GM12878 (cell line): ENCODE results near the gene EFNA3. TPM values are rescaled to one million over a fixed set of nuclear protein-coding genes. Genes with fewer than 3 reads are reported as not detected.

ENCODE experiments used
- CHD2 ChIP-seq: IDR thresholded peaks from 2 replicates; pipeline ENCODE4 v1.6.1; 2011; ENCODE audit warnings: low read depth, low read length, improper control_type of control experiment, borderline replicate concordance
- CHD4 ChIP-seq: fragments of 200-600 bp; sonication (generic); IDR thresholded peaks from 2 replicates; pipeline ENCODE4 v1.6.1; 2016; ENCODE audit warnings: mild to moderate bottlenecking
- FOXK2 ChIP-seq: fragments of 450-650 bp; IDR thresholded peaks from 2 replicates; pipeline ENCODE4 v1.6.1; 2017; ENCODE audit warnings: mild to moderate bottlenecking, moderate library complexity
- IKZF1 ChIP-seq: fragments of 450-650 bp; conservative IDR thresholded peaks from 2 replicates; pipeline ENCODE4 v1.6.1; 2017; ENCODE audit warnings: antibody characterized with exemption, mild to moderate bottlenecking
- MEF2B ChIP-seq: fragments of 450-650 bp; IDR thresholded peaks from 2 replicates; pipeline ENCODE4 v1.6.1; 2018; ENCODE audit warnings: mild to moderate bottlenecking, moderate library complexity; ENCODE audit not compliant: partially characterized antibody, poor library complexity, severe bottlenecking
- NBN ChIP-seq: fragments of 450-650 bp; IDR thresholded peaks from 2 replicates; pipeline ENCODE4 v1.6.1; 2016
- NFIC ChIP-seq: IDR thresholded peaks from 2 replicates; pipeline ENCODE4 v1.6.1; 2012; ENCODE audit warnings: low read depth, mild to moderate bottlenecking, inconsistent platforms, low read length, moderate library complexity
- NR2F1 ChIP-seq: fragments of 450-650 bp; conservative IDR thresholded peaks from 2 replicates; pipeline ENCODE4 v1.6.1; 2017; ENCODE audit warnings: mild to moderate bottlenecking
- PAX5 ChIP-seq: IDR thresholded peaks from 2 replicates; pipeline ENCODE4 v1.6.1; 2011; ENCODE audit warnings: low read depth, low read length, borderline replicate concordance
- POLR2AphosphoS5 ChIP-seq: IDR thresholded peaks from 2 replicates; pipeline ENCODE4 v1.6.1; 2011; ENCODE audit warnings: mild to moderate bottlenecking, low read length, inconsistent platforms
- RAD21 ChIP-seq: IDR thresholded peaks from 2 replicates; pipeline ENCODE4 v1.6.1; 2011; ENCODE audit warnings: mild to moderate bottlenecking, low read depth, low read length, moderate library complexity; ENCODE audit not compliant: insufficient read depth
- SPI1 ChIP-seq: IDR thresholded peaks from 2 replicates; pipeline ENCODE4 v1.6.1; 2011; ENCODE audit warnings: low read depth, mild to moderate bottlenecking, low read length, moderate library complexity, borderline replicate concordance; ENCODE audit not compliant: insufficient read depth
- TCF3 ChIP-seq: IDR thresholded peaks from 2 replicates; pipeline ENCODE4 v1.6.1; 2012; ENCODE audit warnings: low read depth, mild to moderate bottlenecking, low read length, borderline replicate concordance; ENCODE audit not compliant: insufficient read depth
- YY1 ChIP-seq: IDR thresholded peaks from 2 replicates; pipeline ENCODE4 v1.6.1; 2011; ENCODE audit warnings: low read depth, mild to moderate bottlenecking, low read length
- polyA plus RNA-seq, 11 experiments: library from polyadenylated mRNA; depleted of rRNA in 4 of 11; unstranded in 6 of 11; stranded (reverse) in 5 of 11; fragments of >200 nt; fragmentation: Nextera tagmentation in 4 of 11; fragmentation: Illumina TruSeq in 1 of 11; extraction: Ambion mirVana in 4 of 11; extraction: Trizol in 1 of 11; gene quantifications; 1 replicate in 1 of 11; 2 replicates in 10 of 11; pipeline versions ENCODE4 v1.2.1 to v1.2.3, GENCODE V29; 2011 to 2016; ENCODE audit warnings: inconsistent platforms in 2 of 11, missing spikeins in 2 of 11, low read depth in 1 of 11
- total RNA-seq, 4 experiments: library from RNA; depleted of rRNA in 3 of 4; stranded (reverse); fragments of >200 nt in 3 of 4; fragmentation: Illumina TruSeq in 1 of 4; extraction: Trizol in 1 of 4; gene quantifications; 2 replicates each; pipeline versions ENCODE4 v1.2.1 to v1.2.3, GENCODE V29; 2013 to 2021
- TF ChIP-seq, protein P1 (sequence below): fragments of 450-650 bp; IDR thresholded peaks from 2 replicates; pipeline ENCODE4 v1.6.1; 2017; ENCODE audit warnings: mild to moderate bottlenecking, low read depth, inconsistent platforms; ENCODE audit not compliant: poor library complexity, severe bottlenecking
- TF ChIP-seq, protein P2 (sequence below): IDR thresholded peaks from 2 replicates; pipeline ENCODE4 v1.6.1; 2012; ENCODE audit warnings: improper control_type of control experiment, low read depth, low read length; ENCODE audit not compliant: insufficient replicate concordance
- TF ChIP-seq, protein P3 (sequence below): fragments of 450-650 bp; IDR thresholded peaks from 2 replicates; pipeline ENCODE4 v1.6.1; 2016; ENCODE audit warnings: mild to moderate bottlenecking
- TF ChIP-seq, protein P4 (sequence below): fragments of 450-650 bp; IDR thresholded peaks from 2 replicates; pipeline ENCODE4 v1.6.1; 2018; ENCODE audit warnings: borderline replicate concordance, mild to moderate bottlenecking; ENCODE audit not compliant: partially characterized antibody

EFNA3 gene
- total and polyA plus RNA-seq, 10 of the 15 experiments (the other 5 are each of a cell fraction or from before 2014, with no cell fraction given), result 0.08 to 5.4 (median 1.1) TPM

DNA sequence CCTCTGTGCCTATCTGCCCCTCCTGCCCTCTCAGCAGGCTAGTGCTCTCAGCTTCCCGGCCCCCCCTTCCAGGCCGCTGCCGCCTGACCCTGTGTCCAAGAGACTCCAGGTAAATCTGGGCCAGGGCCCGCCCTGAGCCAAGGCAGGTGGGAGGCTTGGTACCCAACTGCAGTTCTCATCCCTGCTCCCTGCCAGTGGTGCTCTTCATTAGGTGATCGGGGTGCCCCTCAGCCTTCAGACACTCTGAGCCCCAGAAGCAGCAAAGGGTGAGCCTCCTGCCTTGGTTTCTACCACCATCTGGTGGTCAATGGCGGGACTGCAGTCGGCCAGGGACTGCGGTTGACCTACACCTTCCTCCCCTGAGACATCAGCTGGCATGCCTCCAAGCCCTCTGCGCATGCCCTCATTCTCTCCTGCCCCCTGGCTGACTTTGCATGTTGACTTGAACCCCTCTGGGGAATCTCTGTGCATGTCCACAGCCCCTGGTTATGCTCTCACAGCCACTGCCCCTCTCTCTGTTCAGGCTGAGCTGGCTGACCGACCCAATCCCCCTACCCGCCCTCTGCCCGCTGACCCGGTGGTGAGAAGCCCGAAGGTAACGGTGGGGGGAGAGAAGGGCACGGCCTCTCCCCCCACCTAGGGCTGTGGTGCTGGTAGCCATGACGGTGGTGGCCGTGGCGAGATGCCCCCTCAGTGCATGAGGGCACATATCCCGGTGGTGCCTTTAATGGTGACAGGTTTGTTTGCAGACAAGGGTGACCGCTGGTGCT lies 17.1 kb upstream of the EFNA3 start (continued):
- TF ChIP-seq, protein P1, sequence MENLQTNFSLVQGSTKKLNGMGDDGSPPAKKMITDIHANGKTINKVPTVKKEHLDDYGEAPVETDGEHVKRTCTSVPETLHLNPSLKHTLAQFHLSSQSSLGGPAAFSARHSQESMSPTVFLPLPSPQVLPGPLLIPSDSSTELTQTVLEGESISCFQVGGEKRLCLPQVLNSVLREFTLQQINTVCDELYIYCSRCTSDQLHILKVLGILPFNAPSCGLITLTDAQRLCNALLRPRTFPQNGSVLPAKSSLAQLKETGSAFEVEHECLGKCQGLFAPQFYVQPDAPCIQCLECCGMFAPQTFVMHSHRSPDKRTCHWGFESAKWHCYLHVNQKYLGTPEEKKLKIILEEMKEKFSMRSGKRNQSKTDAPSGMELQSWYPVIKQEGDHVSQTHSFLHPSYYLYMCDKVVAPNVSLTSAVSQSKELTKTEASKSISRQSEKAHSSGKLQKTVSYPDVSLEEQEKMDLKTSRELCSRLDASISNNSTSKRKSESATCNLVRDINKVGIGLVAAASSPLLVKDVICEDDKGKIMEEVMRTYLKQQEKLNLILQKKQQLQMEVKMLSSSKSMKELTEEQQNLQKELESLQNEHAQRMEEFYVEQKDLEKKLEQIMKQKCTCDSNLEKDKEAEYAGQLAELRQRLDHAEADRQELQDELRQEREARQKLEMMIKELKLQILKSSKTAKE, result peak; percentile 34
- peak; percentile 95 for TF ChIP-seq RAD21
- TF ChIP-seq TCF3, result no peak
- TF ChIP-seq CHD2, result no peak
- peak; percentile 98 for TF ChIP-seq MEF2B
- TF ChIP-seq, protein P2, sequence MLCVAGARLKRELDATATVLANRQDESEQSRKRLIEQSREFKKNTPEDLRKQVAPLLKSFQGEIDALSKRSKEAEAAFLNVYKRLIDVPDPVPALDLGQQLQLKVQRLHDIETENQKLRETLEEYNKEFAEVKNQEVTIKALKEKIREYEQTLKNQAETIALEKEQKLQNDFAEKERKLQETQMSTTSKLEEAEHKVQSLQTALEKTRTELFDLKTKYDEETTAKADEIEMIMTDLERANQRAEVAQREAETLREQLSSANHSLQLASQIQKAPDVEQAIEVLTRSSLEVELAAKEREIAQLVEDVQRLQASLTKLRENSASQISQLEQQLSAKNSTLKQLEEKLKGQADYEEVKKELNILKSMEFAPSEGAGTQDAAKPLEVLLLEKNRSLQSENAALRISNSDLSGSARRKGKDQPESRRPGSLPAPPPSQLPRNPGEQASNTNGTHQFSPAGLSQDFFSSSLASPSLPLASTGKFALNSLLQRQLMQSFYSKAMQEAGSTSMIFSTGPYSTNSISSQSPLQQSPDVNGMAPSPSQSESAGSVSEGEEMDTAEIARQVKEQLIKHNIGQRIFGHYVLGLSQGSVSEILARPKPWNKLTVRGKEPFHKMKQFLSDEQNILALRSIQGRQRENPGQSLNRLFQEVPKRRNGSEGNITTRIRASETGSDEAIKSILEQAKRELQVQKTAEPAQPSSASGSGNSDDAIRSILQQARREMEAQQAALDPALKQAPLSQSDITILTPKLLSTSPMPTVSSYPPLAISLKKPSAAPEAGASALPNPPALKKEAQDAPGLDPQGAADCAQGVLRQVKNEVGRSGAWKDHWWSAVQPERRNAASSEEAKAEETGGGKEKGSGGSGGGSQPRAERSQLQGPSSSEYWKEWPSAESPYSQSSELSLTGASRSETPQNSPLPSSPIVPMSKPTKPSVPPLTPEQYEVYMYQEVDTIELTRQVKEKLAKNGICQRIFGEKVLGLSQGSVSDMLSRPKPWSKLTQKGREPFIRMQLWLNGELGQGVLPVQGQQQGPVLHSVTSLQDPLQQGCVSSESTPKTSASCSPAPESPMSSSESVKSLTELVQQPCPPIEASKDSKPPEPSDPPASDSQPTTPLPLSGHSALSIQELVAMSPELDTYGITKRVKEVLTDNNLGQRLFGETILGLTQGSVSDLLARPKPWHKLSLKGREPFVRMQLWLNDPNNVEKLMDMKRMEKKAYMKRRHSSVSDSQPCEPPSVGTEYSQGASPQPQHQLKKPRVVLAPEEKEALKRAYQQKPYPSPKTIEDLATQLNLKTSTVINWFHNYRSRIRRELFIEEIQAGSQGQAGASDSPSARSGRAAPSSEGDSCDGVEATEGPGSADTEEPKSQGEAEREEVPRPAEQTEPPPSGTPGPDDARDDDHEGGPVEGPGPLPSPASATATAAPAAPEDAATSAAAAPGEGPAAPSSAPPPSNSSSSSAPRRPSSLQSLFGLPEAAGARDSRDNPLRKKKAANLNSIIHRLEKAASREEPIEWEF, result no peak
- TF ChIP-seq PAX5, result 0 out of 2 replicates have a peak, but pooled peaks have one; percentile 25
- peak; percentile 10; the same call in 1 of the 2 replicates for TF ChIP-seq SPI1
- TF ChIP-seq NR2F1, result peak; percentile 88
- TF ChIP-seq NBN, result peak; percentile 67; the same call in 1 of the 2 replicates
- TF ChIP-seq POLR2AphosphoS5, result peak; percentile 43; the same call in 1 of the 2 replicates
- 0 out of 2 replicates have a peak, but pooled peaks have one; percentile 21 for TF ChIP-seq IKZF1
- peak; percentile 51 for TF ChIP-seq FOXK2
- TF ChIP-seq, protein P3, sequence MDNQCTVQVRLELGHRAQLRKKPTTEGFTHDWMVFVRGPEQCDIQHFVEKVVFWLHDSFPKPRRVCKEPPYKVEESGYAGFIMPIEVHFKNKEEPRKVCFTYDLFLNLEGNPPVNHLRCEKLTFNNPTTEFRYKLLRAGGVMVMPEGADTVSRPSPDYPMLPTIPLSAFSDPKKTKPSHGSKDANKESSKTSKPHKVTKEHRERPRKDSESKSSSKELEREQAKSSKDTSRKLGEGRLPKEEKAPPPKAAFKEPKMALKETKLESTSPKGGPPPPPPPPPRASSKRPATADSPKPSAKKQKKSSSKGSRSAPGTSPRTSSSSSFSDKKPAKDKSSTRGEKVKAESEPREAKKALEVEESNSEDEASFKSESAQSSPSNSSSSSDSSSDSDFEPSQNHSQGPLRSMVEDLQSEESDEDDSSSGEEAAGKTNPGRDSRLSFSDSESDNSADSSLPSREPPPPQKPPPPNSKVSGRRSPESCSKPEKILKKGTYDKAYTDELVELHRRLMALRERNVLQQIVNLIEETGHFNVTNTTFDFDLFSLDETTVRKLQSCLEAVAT, result peak; percentile 73; the same call in 1 of the 2 replicates
- no peak for TF ChIP-seq CHD4
- peak; percentile 78 for TF ChIP-seq YY1
- TF ChIP-seq, protein P4, sequence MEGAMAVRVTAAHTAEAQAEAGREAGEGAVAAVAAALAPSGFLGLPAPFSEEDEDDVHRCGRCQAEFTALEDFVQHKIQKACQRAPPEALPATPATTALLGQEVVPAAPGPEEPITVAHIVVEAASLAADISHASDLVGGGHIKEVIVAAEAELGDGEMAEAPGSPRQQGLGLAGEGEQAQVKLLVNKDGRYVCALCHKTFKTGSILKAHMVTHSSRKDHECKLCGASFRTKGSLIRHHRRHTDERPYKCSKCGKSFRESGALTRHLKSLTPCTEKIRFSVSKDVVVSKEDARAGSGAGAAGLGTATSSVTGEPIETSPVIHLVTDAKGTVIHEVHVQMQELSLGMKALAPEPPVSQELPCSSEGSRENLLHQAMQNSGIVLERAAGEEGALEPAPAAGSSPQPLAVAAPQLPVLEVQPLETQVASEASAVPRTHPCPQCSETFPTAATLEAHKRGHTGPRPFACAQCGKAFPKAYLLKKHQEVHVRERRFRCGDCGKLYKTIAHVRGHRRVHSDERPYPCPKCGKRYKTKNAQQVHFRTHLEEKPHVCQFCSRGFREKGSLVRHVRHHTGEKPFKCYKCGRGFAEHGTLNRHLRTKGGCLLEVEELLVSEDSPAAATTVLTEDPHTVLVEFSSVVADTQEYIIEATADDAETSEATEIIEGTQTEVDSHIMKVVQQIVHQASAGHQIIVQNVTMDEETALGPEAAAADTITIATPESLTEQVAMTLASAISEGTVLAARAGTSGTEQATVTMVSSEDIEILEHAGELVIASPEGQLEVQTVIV, result no peak
- TF ChIP-seq NFIC, result no peak
